CD4-positive, alpha-beta T cell treated with Interleukin-10 for 1 hour (primary cell): ENCODE measurements around the gene IL20RA.
"Not testable (repeated sequence)": the region's sequence is repeated elsewhere in the genome, so short reads cannot be mapped to it uniquely, and the experiment has no call there.

ENCODE experiments used
- DNase-seq: peaks from one replicate; pipeline ENCODE4 v3.0.0-alpha.2; 2020

Gene IL20RA, protein sequence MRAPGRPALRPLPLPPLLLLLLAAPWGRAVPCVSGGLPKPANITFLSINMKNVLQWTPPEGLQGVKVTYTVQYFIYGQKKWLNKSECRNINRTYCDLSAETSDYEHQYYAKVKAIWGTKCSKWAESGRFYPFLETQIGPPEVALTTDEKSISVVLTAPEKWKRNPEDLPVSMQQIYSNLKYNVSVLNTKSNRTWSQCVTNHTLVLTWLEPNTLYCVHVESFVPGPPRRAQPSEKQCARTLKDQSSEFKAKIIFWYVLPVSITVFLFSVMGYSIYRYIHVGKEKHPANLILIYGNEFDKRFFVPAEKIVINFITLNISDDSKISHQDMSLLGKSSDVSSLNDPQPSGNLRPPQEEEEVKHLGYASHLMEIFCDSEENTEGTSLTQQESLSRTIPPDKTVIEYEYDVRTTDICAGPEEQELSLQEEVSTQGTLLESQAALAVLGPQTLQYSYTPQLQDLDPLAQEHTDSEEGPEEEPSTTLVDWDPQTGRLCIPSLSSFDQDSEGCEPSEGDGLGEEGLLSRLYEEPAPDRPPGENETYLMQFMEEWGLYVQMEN

DNA sequence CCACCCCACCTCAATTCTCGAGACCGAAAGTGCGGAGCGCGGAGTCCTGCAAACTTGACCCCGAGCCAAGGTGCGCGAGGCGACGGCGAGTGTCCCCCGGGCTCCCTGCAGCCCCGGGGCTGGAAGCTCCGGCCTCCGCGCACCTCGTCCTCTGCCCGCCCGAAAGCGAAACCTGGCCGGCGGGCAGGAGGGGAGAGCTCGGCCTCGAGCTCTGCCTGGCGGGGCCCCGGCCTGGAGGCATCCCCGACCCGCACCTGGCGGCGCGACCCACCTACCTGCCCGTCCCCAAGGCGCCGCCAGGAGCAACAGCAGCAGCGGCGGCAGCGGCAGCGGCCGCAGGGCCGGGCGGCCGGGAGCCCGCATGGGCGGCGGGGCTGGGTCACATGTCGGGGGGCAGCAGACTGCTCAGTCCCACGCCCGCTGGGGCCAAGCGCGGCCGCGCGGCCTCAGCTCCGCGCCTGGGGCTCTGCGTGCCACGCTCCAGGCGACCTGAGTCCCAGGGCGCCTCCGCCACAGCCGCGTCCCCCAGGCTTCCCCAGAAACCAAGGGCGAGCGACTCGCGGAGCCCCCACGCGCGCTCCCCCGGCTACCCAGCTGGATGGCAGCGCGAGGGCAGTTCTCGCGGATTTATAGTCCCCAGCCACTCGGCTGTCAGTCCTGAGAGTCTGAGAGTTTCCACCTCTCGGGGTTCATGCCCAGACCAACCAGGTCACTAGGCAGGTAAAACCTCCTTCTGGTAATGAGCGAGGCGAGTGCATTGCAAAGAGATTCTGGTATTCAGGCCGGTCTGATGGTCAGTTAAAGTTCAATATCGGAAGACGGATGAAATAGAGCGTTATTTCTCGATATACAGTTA, at the start of gene IL20RA:
Gene IL20RA, minus strand, starts transcription at position 600 of the 856 bp plus-strand sequence. Its CDS starts 237 bp downstream, at position 363.
- peak; percentile 3 for DNase-seq

DNA sequence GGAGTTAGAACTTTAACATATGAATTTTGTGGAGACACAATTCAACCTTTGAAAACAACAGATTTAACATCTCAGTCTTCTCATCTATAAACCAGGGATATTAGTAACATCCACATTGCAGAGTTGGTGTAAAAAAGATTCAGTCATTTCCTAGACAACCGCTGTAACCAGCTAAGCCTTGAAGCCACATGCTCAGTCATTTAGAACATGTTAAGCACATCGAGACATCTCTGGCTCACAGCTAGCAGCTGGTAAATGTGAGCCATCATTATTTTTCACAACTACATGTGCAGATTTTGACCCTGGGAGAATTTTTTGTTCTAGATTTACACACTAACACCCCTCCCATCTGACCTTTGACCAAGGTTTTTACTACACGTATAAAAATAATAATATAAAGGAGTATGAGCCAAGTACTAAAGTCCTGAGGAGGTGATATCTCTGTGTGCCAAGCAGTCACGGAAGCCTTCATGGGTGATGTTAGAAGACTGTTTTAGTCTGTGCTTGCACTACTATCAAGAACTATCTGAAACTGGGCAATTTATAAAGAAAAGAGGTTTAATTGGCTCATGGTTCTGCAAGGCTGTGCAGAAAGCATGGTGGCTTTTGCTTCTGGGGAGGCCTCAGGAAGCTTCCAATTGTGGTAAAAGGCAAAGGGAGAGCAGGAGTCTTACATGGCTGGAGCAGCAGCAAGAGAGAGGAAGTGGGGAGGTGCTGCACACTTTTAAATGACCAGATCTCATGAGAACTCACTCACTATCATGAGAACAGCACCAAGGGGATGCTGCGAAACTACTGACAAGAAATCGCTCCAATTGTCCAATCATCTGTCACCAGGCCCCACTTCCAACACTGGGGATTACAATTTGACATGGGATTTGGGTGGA, 48.7 kb upstream of the IL20RA start:
- DNase-seq = no peak

DNA sequence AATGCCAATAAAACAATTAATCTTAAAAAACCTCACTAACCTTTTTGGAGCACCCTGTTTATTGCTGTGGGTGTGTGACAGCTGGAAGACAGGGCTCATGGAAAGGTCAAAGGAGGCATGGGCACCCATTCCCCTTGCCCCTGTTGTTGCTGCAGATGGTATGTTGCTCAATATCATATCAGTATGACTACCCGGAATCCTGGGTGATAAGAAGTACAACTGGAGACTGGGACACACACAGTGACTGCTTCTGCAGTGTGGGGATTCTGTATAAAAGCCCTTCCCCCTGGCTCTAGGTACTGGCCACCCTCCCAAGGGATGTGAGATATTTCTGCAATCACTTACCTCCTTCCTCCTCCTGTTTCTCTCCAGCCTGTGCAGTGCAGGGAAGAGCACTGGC, 47.3 kb upstream of the IL20RA start:
- DNase-seq = no peak

DNA sequence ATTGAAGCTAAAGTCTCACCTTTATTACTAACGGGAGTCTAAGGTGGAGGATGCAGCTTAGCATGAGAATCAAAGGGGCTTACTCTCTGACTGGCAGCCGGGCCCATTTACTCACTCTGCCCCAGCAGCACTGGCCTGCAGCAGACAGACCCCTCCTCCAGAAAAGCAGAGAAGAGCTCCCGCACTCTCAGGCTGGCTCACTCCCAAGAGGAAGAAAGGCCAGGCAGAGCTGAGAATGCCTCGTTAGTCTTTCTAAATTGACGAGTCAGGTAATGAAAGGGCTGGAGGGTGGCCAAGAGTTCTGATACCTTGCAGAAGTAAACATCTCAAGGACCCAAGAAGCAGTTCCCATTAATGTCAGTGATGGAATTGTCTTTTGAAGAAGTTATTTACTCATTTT, 44.5 kb upstream of the IL20RA start:
- no peak for DNase-seq

- no peak for DNase-seq
Observed at GRCh38 chr6:137087902-137088301, 43.1 kb upstream of the IL20RA start.

DNA sequence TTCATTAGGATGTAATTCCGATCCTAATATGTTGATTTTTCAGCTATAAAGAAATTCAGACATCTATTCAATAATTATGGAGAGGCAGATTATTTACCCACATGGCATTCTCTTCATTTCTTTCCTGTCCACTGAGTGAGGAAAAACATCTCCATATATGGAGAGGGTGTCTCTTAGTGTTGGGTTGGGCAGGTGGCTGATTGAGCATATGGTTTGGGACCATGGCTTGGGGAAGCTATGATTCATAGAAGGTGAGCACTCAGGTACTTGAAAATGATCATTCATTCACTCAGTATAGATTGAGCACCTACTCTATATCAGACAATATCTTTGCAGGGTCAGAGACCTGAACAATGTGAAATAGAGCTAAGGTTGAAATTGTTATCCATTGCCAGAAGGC, 41.3 kb upstream of the IL20RA start:
- DNase-seq = no peak

GRCh38 chr6:137084865-137085617, 40.3 kb upstream of the IL20RA start:
- no peak for DNase-seq

DNA sequence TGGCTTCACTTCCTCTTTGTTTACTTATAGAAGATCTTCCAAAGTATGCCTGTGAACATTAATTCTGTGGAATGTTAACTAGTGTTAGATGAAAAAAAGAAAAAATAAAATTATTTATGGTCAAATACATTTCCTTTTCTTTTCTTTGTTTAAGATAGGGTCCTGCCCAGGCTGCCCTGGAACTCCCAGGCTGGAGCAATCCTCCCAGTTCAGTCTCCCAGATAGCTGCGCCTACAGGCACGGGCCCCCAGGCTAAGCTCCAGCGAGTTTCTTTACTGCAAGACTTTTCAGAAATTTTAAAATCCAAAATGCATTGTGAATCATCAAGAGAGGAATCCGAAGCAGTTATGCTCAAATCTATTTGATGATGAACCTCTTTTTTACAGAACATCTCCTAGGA, 39.3 kb upstream of the IL20RA start:
- no peak for DNase-seq

DNA sequence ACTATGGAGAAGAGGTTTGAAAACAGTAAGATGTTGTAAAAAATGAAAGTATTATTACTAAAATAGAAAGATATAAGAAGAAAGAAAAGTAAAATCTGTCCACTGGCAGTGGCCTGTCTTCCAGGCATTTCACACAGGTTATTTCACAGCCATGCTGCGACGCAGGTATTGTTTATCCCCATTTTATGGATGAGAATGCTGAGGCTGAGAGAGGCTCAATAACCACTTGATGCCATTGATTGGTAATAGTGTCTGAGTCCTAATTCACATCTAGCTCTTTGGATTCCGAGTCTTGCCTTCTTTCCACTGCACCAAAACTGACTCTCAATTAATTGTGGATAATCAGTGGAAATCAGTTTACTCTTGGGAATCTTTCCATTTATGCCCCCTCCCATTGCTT, 37.2 kb upstream of the IL20RA start:
- no peak for DNase-seq

DNA sequence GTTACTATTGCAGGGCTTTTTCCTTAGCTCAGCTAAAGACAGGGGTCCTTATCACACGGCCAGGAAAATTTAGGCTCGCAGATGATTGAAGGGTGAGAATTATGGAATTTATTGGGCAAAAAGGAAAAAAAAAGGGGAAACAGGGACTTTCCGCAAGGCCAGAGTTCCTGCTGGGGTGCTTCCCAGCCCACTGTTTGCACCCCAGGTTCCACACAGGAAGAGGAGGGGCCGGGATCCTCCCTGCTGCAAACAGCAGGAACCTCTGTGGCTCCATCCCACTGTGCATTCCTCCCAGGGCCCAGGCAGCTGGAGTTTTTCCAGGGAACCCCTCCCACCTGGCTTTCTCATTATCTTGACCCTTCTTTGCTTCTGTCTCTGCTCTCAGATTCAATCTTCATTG, 35.9 kb upstream of the IL20RA start:
- DNase-seq = no peak

DNA sequence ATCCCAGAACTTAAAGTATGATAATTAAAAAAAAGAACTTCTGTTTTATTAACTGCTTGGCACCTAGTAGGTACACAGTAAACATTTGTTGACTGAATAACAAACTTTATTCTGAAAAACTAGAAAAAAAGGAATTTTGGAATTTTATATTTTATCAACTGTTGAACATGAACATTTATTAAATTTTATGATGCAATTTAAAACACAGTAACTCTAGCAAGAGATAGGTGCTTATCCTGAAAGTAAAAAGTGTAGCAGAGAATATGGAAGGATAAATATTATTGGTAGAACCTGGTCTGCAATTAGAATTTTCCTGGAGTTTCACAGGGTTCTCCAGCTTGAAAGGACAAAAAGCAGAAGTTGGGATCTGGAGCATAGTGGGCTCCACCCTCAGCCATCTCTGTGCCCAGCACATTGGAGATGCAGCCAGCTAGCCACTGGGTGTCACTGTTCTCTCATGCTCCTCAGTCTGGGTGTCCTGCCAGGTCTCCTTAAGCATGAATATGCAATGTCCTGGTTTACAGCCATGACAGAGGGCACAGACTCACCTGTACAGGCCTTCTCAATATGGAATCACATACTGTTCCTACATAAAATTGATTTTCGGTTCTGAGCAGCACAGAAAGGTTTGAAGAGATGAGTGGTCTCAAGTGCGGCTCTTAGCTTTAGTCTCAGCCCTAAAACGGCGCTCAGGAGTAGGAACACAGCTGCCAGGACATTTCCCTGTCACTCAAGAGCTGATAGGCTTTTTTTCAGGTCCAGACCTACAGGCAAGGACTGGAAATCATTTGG, 31.7 kb upstream of the IL20RA start:
- peak; percentile 55 for DNase-seq

- not testable (repeated sequence) for DNase-seq
Observed at GRCh38 chr6:137075790-137076189, 31.0 kb upstream of the IL20RA start.

DNA sequence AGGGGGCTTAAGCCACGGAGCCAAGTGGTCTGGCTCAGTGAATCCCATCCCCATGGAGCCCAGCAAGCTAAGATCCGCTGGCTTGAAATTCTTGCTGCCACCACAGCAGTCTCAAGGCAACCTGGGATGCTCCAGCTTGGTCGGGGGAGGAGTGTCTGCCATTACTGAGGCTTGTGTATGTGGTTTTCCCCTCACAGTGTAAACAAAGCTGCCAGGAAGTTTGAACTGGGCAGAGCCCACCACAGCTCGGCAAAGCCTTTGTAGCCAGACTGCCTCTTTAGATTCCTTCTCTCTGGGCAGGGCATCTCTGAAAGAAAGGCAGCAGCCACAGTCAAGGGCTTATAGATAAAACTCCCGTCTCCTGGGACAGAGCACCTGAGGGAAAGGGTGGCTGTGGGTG, 25.5 kb upstream of the IL20RA start:
- no peak for DNase-seq

DNA sequence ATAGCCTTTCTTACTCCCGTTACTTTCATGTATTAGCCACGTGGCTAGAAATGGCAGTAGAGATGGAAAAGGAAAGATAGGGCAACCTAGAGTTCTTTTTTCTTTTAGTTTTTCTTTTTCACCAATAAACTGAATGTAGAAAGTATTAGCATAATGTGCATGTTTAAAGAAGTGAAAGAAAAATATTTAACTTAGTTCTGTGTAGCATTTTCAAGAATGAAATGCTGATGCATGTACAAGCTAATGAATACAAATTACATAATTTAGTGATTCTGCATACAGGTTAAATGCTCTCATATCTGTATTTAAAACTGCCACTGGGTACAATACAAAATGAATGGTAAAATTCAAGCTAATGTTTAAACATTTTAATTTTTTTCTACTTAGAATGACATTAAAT, 22.6 kb upstream of the IL20RA start:
- DNase-seq = no peak

GRCh38 chr6:137058037-137058436, 13.3 kb upstream of the IL20RA start:
- no peak for DNase-seq

DNA sequence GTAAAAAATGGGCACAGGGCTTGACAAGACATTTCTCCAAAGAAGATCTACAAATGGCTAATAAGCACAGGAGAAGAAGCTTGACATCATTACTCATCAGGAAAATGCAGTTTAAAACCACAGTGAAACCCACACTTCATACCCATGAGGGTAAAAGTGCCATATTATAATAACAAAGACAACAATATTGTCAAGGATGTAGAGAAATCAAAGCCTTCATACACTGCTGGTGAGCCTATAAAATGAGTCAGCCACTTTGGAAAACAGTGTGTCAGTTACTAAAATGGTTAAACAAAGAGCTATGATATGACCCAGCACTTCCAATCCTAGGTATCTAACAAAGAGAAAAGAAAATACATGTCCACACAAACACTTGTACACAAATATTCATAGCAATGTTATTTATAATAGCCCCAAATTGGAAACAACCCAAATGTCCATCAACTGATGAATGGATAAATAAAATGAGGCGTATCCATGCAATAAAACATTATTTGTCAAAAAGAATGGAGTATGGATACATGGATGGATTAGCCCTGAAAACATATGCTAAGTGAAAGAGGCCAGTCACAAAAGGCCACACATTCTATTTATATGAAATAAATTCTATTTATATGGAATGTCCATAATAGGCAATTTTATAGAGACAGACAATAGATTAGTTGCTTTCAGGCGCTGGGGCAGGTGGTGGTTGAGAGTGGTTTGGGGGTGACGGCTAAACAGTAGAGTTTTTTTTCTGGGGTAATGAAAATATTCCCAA, 11.5 kb upstream of the IL20RA start:
- DNase-seq = no peak

- DNase-seq = no peak
Observed at GRCh38 chr6:137051790-137052472, 7.2 kb upstream of the IL20RA start.

DNA sequence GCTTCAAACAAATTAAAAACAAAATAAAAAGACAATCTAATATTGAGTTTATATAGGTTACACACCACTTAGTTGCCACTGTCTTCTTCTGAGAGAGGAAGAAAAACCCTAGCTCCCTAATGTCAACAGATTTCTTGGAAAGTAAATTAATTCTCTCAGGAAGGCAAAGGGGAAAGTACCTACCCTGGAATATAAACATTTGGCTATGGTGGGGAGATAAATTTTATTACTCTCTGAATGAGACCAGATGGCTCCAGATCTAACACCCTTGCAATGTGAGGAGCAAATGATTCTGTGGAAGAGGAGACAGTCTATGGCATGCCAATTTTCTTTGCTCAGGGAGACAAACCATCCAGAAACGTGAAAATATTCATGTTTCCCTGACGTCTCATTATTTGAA, 4.3 kb upstream of the IL20RA start:
- DNase-seq = no peak

GRCh38 chr6:137046871-137047412, 2.2 kb upstream of the IL20RA start:
- DNase-seq = no peak
